Measurements from ENCODE around the gene SEMA3G.

GRCh38 chr3:52473026-52473425 is 28.1 kb upstream of the SEMA3G start:
- TF ChIP-seq, protein P1, sequence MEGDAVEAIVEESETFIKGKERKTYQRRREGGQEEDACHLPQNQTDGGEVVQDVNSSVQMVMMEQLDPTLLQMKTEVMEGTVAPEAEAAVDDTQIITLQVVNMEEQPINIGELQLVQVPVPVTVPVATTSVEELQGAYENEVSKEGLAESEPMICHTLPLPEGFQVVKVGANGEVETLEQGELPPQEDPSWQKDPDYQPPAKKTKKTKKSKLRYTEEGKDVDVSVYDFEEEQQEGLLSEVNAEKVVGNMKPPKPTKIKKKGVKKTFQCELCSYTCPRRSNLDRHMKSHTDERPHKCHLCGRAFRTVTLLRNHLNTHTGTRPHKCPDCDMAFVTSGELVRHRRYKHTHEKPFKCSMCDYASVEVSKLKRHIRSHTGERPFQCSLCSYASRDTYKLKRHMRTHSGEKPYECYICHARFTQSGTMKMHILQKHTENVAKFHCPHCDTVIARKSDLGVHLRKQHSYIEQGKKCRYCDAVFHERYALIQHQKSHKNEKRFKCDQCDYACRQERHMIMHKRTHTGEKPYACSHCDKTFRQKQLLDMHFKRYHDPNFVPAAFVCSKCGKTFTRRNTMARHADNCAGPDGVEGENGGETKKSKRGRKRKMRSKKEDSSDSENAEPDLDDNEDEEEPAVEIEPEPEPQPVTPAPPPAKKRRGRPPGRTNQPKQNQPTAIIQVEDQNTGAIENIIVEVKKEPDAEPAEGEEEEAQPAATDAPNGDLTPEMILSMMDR (IDR thresholded peaks at IDR 0.05) = no peak
- TF ChIP-seq POLR2A (IDR thresholded peaks at IDR 0.05) = no peak

All from uterus (tissue), 2 donors.